Measurements from ENCODE around the gene LITAFD. TPM values are rescaled to one million over a fixed set of nuclear protein-coding genes. Genes with fewer than 3 reads are reported as not detected.

Gene LITAFD
- total RNA-seq, 1 experiment from 2014 or later, result not detected

DNA sequence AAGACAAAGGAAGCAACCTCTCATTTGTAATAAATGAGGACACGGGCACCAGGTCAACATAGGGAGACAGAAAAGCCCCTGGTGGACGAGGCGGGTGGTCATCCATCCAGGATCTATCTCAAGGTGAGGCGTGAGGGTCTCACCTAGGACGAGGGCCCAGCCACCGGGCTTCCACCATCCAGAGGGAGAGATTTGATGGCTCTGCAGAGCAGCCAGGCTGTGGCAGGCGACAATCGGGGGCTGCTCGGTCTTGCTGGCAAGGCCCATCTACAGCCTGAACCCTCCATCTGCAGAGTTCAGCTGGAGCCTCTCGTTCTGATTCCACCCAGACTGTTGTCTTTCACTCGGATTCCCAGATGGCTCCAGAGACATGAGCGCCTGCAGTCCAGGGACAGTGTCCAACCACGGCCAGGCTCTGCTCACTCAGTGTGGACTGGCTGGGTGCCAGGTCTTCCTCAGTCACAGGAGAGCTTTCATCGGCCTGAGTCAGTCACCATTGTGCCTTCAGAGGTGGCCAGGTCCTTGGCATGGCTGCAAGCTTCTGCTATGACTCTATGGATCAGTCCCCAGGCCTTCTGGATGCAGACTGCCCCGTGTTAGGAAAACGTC is 5.9 kb downstream of the LITAFD start:
- DNase-seq (ENCODE audit: low read depth), result peak; percentile 46
- in situ Hi-C loops (cut with HindIII; ENCODE audit: low pct_unique_long_range_greater_than_20kb, low sequenced_read_pairs), result no loop called here

DNA sequence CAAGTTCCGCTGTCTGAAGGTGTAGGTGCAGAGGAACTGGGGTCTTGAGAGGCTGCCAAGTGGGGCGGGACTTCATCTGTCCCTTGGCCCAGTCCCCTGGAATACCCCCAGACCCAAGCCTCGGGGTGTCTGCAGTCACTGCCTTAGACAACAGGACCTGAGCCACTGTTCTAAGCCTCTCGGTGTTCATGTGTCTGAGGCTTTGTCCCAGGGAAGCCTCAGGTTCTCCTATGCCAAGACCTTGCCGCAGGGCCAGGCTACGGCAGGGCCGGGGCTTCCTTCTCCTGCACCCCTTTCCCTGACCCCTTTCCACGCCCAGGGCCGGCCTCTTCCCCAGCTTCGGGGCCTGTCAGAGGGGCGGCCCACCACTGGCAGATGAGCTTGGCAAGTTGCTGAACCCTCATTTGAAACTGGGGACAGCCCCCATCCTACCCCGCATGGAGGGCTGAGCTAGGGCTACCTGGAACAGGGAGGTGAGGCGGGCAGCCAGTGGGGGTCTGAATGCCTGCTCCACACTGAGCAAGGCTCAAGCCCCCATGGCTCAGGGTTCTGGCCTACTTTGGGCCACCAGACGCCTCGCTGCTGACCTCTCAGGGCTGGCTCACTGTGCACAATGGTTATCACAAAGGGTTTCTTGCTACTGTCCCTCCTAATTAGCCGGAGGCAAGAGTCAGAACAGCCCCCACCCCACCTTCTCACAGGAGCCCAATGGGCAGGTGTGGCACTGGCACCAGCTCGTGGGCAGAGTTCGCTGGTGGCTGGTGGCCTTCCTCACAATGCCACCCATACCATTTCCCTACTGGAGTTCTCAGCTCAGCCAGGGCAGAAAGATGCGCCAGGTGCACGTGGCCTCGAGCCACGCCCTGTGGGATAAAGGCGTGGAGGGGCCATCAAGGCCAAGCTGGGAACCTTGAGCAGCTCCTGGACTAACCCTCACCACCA is 7.1 kb downstream of the LITAFD start:
- no peak for DNase-seq (ENCODE audit: low read depth)
- in situ Hi-C loops (cut with HindIII; ENCODE audit: low pct_unique_long_range_greater_than_20kb, low sequenced_read_pairs), result no loop called here

DNA sequence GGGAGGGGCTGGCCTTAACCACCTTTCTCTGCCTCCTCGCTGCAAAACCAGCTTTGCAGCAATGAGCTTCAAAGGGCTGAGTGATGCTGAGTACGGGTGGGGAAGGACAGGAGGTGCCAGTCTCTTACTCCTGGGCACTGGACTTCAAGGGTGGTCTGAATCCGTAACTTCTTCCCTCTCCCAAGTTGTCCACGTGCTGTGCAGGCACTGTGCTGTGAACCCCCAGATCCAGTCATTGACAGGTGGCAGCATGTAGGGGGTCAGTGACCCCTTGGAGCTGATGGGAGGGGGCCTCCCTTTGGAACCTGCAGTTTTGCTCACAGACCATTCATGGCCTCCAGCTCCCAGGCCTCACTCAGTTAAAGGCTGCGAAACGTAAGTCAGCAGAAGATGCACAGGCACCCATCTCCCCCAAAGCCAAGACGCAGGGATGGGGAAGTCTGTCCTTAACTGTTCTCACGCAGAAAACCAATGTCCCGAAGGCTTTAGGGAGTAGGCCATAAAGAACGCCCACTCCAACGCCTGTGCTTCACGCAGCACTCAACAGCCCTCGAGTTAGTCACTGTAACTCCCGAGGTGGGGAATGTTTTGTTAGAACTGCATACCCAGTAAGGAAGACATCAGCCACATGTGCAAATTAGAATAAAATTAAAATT is 7.9 kb downstream of the LITAFD start:
- no peak for DNase-seq (ENCODE audit: low read depth)
- in situ Hi-C loops (cut with HindIII; ENCODE audit: low pct_unique_long_range_greater_than_20kb, low sequenced_read_pairs), result no loop called here

DNA sequence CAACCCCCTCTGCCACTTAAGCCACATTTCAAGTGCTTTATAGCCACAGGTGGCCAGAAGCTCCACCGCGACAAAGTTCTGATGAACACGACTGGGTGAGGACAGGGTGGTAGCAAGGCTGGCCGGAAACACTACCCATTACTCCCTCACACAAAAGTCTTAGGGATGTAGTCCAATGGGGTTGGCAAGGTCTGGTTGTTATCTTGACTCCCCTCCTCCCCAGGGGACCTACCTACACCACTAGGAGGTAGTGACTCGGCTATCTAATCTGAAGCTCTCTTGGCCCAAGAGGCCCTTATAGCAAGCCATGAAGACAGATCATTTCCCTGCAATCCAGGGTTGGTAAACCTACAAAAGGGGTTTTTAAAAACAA is 8.4 kb downstream of the LITAFD start:
- DNase-seq (ENCODE audit: low read depth), result no peak
- in situ Hi-C loops (cut with HindIII; ENCODE audit: low pct_unique_long_range_greater_than_20kb, low sequenced_read_pairs), result no loop called here

DNA sequence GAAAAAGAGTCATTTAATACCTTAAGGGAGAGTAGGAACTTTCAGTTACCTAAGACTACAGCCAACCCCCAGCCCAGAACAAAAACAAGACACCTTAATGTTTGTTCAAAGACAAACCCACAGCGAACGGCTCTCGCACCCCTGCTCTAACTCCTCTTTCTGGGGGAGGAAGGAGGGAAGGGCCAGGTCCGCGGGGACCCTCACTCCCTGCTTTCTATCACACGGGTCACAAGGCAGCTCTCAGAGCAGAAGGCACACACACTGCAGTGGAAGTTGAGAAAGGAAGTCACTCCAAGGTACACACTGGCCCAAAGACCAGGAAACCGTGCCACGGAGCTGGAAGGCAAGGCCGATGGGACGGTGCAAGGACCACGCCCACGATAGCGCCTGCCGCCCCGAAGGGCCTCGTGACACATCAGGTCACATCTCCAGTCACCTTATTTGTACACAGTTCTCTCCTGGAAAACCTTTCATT is 10.0 kb downstream of the LITAFD start:
- in situ Hi-C loops (cut with HindIII; ENCODE audit: low pct_unique_long_range_greater_than_20kb, low sequenced_read_pairs), result no loop called here
- DNase-seq (ENCODE audit: low read depth), result no peak

DNA sequence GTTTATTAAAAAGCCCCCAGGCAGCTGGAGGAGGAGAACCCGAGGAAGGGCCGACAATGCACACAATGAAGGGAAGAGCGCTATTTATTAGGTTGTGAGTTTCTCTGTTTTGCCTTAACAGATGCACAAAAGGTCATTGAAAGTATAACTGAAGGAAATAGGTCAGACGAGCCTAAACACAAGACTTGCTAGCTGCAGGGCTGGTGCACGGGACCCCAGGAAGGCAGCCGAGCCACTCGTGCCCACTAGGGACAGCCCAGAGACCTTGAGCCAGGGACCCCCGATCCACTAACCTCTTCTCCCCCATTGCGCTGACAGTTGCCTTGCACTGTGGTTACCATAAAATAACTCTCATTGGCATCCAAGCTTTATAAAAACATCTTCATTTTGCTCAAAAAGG is 11.3 kb downstream of the LITAFD start:
- in situ Hi-C loops (cut with HindIII; ENCODE audit: low pct_unique_long_range_greater_than_20kb, low sequenced_read_pairs), result no loop called here

DNA sequence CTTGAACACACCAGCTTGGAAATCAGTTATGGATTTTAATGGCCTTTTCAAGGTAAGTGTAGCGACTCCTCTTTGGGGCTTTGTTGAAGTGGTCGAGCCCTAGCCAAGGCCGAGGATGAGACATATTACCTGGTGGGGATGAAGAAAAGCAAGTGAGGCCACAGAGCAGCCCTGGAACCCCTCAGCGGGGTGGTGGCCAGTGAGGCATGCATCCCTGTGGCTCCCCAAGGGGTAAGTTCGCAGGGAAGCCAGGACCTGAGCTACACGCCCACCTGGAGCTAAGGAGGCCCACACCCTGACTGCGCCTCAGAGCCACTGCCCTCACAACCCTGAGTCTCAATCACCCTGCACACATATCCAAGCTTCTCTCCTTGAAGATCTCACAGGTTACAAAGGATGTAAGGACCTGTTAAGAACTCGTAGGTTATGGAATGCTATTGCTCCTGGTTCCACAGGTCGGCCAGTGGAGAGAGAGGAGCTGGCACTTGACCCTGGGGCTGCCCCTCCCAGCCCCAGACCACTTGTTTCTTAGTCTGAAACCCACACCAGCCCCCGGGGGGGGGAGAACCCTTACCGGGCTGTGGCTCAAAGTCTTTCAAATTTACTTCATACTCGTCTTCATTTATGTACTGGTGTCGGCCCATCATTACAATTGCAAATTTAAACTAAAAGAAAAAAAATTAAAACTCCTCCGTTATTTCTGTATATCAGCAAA is 12.0 kb downstream of the LITAFD start:
- no peak for DNase-seq (ENCODE audit: low read depth)
- in situ Hi-C loops (cut with HindIII; ENCODE audit: low pct_unique_long_range_greater_than_20kb, low sequenced_read_pairs), result no loop called here

More for the DNA sequence above, 11.3 kb downstream of the LITAFD start:
- no peak for DNase-seq (ENCODE audit: low read depth)

DNA sequence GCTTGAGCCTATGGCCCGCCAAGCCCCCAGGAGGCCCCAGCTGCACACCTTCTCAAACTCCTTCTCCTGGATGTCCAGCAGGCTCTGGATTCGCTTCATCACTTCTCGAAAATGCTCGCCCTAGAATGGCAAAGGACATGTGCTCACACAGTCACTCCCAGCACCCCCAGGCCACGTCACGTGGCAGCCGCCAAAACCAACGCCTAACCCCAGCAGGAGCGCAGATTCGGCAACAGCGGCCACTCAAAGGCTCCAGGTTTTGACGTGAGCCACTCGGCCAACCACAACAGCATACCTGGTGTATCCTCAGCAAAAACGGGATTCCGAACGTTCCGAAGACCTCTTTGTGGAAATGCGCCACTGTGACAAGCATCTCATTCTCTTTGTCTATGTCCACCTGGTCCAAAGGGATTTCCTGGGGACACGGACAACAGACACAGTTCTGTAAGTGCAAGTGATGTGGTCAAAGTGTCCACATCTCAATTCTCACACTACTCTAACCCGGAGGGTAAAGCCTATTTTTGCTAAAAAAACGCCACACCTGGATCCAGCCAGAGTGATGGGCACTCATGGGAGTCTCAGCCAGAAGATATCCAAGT is 12.7 kb downstream of the LITAFD start:
- in situ Hi-C loops (cut with HindIII; ENCODE audit: low pct_unique_long_range_greater_than_20kb, low sequenced_read_pairs), result no loop called here
- no peak for DNase-seq (ENCODE audit: low read depth)

DNA sequence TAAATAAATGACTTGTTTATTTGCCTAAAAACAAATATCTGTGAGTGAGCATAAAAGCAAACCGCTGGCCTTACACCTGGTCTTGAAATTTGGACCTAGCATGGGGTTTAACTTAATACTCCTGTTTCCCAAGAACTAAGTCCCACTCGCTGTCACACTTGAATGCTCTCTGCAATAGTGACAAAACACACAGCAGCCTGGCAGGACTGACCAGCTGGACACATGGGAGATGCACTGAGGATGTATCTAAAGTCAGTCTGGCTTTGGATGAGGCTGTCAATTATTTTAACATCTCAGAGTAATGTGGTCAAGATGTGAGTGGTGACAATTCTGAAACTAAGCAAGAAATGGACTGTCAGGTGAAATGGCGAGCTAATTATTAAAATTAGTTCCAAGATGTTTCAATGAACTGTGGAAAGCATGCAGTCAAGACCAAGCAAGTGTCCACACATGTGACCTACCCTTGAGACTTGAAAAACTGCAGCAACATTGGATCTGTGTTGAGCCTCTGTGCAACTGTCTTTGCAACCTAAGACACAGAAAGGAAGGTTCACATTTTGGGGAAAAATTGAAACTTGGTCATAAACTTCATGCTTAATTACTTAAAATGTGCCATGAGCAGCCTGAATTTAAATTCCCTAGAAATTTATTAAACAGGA is 16.6 kb downstream of the LITAFD start:
- no peak for DNase-seq (ENCODE audit: low read depth)
- in situ Hi-C loops (cut with HindIII; ENCODE audit: low pct_unique_long_range_greater_than_20kb, low sequenced_read_pairs), result no loop called here

DNA sequence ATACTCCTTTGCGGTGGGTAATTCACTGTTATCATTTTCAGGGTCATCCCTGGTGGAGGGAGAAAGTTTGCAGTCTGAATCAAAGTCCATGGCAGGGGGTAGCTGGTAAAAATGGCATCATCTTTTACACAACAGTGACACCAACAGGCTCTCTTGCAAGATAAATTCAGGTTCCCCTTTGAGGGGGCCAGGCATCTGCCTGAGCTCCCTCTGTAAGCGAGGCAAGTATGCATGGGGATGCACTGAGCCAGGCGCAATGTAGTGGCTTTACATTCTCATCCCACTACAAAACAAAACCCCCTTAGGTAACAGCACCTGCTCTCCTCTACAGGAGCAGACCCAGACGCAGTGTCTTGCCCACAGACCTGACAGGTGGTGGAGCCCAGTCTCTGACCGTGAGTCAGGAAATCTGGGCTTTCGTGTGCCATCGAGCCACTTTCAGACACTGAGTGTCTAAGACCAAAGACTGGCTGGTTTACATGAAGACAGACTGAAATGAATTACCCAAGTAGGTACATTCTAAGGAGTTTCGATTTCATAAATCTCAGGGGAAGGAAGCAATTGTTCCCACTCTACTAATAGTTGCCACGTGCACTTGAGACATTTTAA is 17.7 kb downstream of the LITAFD start:
- in situ Hi-C loops (cut with HindIII; ENCODE audit: low pct_unique_long_range_greater_than_20kb, low sequenced_read_pairs), result no loop called here
- no peak for DNase-seq (ENCODE audit: low read depth)

DNA sequence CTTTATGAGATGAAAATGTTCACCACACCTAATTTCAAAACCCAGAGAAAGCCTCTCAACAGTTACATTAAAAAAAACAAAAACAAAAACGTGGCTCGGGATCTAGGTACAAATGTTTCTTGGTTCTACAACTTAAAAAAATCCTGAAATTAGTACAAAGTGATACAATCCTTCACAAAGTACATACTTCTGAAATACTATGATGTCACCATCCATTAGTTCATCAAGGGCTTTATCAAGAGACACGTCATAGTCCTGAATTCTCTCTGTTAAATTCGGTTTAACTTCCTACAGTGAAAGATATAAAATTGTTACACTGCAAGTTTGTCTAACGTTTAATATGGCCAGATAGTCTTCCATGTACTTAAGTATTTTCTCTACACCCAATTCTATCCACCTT is 18.2 kb downstream of the LITAFD start:
- DNase-seq (ENCODE audit: low read depth), result no peak
- in situ Hi-C loops (cut with HindIII; ENCODE audit: low pct_unique_long_range_greater_than_20kb, low sequenced_read_pairs), result no loop called here

DNA sequence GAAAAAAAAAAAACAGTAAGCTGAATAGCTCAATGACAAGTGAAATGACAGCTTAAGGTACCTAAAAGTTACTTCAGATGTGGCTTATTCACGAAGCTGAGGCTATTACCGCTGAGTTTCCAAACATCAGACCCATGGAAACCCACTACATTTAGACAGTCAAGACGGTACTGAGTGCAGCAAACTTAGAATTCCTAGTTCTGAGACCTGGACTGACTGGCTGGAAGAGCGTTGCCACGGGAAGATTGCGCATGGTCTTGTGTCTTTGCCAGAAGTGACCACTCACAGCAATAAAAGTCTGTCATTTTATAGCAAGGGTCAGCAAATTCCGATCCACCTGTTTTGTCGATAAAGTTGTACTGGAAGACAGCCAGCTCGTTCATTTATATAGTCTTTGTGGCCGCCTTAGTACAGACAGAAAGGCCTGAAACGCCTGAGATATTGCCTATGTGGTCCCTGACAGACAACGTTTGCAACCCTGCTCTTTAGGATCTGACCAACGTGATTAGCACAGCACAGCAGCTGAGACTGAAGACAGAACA is 19.2 kb downstream of the LITAFD start:
- DNase-seq (ENCODE audit: low read depth), result no peak
- in situ Hi-C loops (cut with HindIII; ENCODE audit: low pct_unique_long_range_greater_than_20kb, low sequenced_read_pairs), result no loop called here

DNA sequence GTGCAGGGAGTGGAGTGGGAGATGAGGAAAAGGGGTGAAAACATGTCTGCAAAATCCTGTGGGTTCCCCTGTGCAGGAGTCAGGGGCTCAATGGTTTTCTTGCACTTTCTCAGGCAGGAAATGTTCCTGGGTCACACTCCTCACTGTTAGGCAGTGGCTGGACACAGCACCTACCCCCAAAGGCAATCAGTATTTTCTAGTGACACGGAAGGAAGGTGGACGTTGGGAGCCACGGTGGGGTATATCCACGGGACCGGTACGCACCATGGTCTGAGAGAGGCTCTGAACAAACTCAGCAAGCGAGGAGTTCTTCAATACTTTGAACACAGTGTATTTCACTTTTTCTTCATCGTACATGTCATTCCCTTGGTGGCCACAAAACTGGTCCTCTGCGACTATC is 20.9 kb downstream of the LITAFD start:
- in situ Hi-C loops (cut with HindIII; ENCODE audit: low pct_unique_long_range_greater_than_20kb, low sequenced_read_pairs), result no loop called here

DNA sequence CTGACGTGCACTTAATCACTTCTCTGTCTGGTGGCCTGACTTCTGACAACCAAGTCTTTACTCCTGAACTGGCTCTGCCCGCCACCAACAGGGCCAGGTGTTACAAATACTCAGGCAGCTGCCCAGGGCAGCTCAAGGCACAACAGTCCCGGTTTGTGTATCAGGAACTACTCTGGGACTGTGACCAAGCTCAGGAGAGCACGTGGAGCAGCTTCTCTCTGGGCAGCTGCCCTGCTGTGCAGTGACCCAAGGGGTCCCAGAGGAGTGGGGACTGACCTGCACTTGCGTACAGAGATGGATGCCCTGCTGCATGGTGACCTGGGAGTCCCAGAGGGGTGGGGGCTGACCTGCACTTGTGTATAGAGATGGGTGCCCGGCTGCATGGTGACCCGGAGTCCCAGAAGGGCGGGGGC is 21.9 kb downstream of the LITAFD start:
- no peak for DNase-seq (ENCODE audit: low read depth)

More for the DNA sequence above, 20.9 kb downstream of the LITAFD start:
- DNase-seq (ENCODE audit: low read depth), result no peak

DNA sequence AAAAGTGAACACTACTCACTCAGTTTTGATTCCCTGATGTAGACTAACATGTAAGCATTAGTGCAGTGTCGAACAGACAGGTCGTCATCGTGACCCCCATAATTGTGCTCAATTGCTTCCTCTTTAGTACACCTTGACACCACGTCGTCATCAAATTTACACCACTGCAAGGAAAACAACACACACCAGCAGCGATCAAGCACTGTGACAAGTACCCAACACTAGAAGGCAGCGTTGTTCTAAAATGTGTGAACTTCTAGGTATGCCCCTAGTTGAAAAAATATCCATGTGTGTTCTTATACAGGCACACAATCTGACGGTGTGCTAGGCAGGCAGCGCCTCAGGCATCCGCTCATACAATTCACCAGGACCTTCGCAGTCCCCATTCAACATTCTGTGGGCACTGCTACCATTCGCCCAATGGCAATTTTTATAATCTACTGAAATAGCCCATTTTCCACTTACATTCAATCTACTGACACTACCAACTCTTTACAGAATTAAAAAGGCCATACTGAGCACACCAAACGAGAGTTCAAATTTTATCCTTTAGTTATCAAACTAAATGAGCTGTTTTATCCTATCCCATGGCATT is 23.1 kb downstream of the LITAFD start:
- in situ Hi-C loops (cut with HindIII; ENCODE audit: low pct_unique_long_range_greater_than_20kb, low sequenced_read_pairs), result no loop called here
- peak; percentile 41 for DNase-seq (ENCODE audit: low read depth)

More for the DNA sequence above, 21.9 kb downstream of the LITAFD start:
- in situ Hi-C loops (cut with HindIII; ENCODE audit: low pct_unique_long_range_greater_than_20kb, low sequenced_read_pairs), result no loop called here

DNA sequence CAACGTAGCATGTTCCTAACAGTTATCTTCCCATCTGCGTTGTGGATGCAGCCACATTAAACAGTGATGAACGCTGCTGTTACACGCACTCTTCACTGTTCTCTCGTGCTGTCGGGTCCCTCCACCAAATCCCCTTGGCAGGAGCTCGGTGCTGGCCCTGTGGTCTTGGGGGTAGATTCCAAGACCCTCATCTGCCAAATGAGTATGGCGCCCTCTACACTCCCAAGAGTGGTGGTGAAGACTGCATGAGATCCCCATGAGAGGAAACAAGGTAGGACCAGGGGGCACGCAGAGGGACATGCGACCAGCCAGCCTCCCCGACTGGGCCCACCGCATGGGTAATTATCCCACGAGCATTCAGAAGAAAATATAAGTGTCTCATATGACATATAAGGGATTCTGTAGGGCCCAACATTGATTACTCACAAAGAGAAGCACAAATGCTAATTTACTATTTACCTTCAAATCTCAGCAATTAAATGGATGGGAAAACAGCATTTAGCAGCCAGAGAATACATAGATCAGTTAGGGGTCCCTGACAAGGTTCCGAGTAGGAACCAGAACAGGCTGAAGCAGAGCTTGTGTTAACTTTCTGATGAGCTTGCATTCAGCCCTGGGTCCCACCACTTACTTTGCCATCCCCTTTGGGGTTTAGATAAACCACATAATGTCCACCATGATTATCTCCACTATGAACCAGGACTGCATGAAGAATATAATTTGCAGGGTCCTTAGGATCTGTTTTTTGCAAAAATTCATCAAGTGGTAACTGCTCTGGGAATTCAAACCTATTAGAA is 23.8 kb downstream of the LITAFD start:
- DNase-seq (ENCODE audit: low read depth), result no peak
- in situ Hi-C loops (cut with HindIII; ENCODE audit: low pct_unique_long_range_greater_than_20kb, low sequenced_read_pairs), result no loop called here
